A204.1 (cell line): ENCODE data around the gene C16orf90.

ENCODE experiments used
- FAIRE-seq: peaks from 2 replicates; lab custom pipeline; 2012; peaks lifted over from hg19 to GRCh38; lab: Jason Lieb, UNC

Gene C16orf90

GRCh38 chr16:3461151-3461550 lies 34.1 kb downstream of the C16orf90 start:
- FAIRE-seq, result no peak

GRCh38 chr16:3460585-3460984 lies 34.7 kb downstream of the C16orf90 start:
- no peak for FAIRE-seq

- no peak for FAIRE-seq
Observed at GRCh38 chr16:3460121-3460520, 35.2 kb downstream of the C16orf90 start.

- FAIRE-seq, result no peak
Observed at GRCh38 chr16:3459401-3460090, 35.7 kb downstream of the C16orf90 start.

GRCh38 chr16:3458852-3459361 lies 36.4 kb downstream of the C16orf90 start:
- no peak for FAIRE-seq

GRCh38 chr16:3458278-3458851 lies 36.9 kb downstream of the C16orf90 start:
- FAIRE-seq, result no peak

GRCh38 chr16:3457434-3458252 lies 37.6 kb downstream of the C16orf90 start:
- FAIRE-seq, result no peak

GRCh38 chr16:3454631-3455147 lies 40.6 kb downstream of the C16orf90 start:
- FAIRE-seq, result no peak

- no peak for FAIRE-seq
Observed at GRCh38 chr16:3454093-3454492, 41.2 kb downstream of the C16orf90 start.

- FAIRE-seq, result no peak
Observed at GRCh38 chr16:3444032-3444388, 51.3 kb downstream of the C16orf90 start.
